ENCODE data around the gene TAF11L5. TPM values are rescaled to one million over a fixed set of nuclear protein-coding genes. Genes with fewer than 3 reads are reported as not detected.

The TAF11L5 gene
- total and polyA plus RNA-seq, 2 of the 4 experiments (the other 2 are of a cell fraction): not detected

DNA sequence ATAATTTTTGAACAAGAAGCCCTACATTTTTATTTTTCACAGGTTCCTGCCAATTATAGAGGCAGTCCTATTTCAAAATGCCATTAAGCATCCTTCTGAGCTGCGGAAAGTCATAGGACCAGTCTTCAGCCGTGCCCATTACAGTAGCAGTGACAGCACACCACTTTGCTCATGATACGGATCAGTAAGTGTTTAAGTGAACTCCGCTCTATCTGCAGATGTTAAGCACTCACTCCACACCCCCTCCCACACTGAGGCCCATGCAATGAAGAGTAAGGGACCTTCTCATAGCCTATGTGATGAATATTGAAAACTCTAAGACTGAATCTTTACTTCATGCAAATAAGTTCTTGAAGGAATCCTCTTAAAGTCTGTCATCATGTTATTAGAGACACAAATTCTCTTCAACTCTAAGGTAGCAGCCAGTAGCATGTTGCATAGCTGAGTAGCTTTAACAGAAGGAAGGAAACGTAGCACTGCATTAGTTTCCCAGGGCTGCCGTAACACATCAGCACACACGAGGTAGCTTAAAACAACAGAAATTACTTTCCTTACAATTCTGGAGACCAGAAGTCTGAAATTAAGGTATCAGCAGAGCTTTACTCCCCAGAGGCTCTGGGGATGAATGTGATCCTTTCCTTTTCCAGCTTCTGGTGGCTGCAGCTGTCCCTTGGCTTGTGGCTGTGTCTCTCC is 47.3 kb upstream of the TAF11L5 start:
- no peak overlapping the region for H4K8ac ChIP-seq (ENCODE audit: low read depth in 2 of 2, low read length in 2 of 2)
- no peak overlapping the region for H3K4me2 ChIP-seq (ENCODE audit: low read depth, low read length)
- H2BK5ac ChIP-seq (ENCODE audit: low read depth, low read length, poor library complexity, severe bottlenecking): no peak overlapping the region
- no peaks in the 10 kb centered on the region for H3K9me1 ChIP-seq (ENCODE audit: insufficient read depth, low read length)
- no peaks in the 10 kb centered on the region for H3K36me3 ChIP-seq (ENCODE audit: control insufficient read depth, insufficient read depth, low read length)
- H3K4me3 ChIP-seq (ENCODE audit: insufficient read depth, low read depth, low read length): no peak overlapping the region
- DNase-seq (no peak), ATAC-seq (ENCODE audit: low read depth) (no peak)
- H3K56ac ChIP-seq (ENCODE audit: extremely low read depth, insufficient read depth, low read length): no peak overlapping the region
- no peaks in the 10 kb centered on the region for H3K4me1 ChIP-seq (ENCODE audit: control insufficient read depth, insufficient read depth, low read length)
- peaks cover 6% of the 10 kb centered on the region for H3K27me3 ChIP-seq (ENCODE audit: control insufficient read depth, insufficient read depth, low read length)
- no peak overlapping the region for H3K9ac ChIP-seq (ENCODE audit: low read depth, low read length)
- no peaks in the 10 kb centered on the region for H3K79me1 ChIP-seq (ENCODE audit: low read depth in 1 of 2, low read length in 2 of 2)
- no peak for TF ChIP-seq CHD1 (IDR thresholded peaks at IDR 0.05; ENCODE audit: low read depth, low read length)
- TF ChIP-seq NFE2L2 (IDR thresholded peaks at IDR 0.05; ENCODE audit: low read depth, low read length): no peak
- TF ChIP-seq, protein P1, sequence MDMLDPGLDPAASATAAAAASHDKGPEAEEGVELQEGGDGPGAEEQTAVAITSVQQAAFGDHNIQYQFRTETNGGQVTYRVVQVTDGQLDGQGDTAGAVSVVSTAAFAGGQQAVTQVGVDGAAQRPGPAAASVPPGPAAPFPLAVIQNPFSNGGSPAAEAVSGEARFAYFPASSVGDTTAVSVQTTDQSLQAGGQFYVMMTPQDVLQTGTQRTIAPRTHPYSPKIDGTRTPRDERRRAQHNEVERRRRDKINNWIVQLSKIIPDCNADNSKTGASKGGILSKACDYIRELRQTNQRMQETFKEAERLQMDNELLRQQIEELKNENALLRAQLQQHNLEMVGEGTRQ (IDR thresholded peaks at IDR 0.05; ENCODE audit: low read depth, low read length): no peak
- TF ChIP-seq RCOR1 (IDR thresholded peaks at IDR 0.05; ENCODE audit: insufficient replicate concordance, low read length): no peak
- TF ChIP-seq MAFK (IDR thresholded peaks at IDR 0.05; ENCODE audit: low read depth, low read length): no peak
- no peak overlapping the region for H4K91ac ChIP-seq (ENCODE audit: insufficient read depth, low read depth, low read length)
- POLR2A ChIA-PET (ENCODE audit: unreplicated experiment): no interaction called here
- H2BK15ac ChIP-seq (ENCODE audit: low read depth, low read length): no peak overlapping the region
- no peak overlapping the region for H2BK120ac ChIP-seq (ENCODE audit: low read depth, low read length)
- no peak overlapping the region for H2BK20ac ChIP-seq (ENCODE audit: low read depth, low read length)
- no peak overlapping the region for H2AK9ac ChIP-seq (replicated peaks; ENCODE audit: low read depth, low read length, poor library complexity)
- BruUV-seq (replicated peaks): no TSS peak
- H3K9me3 ChIP-seq (ENCODE audit: control insufficient read depth, insufficient read depth, low read length): no peaks in the 10 kb centered on the region
- intact Hi-C loops (cut with micrococcal nuclease): no loop called here
- in situ Hi-C loops (cut with MboI; ENCODE audit: low sequenced_read_pairs): no loop called here
- no peak overlapping the region for H3K23ac ChIP-seq (ENCODE audit: low read depth, low read length)
- no peak overlapping the region for H3K4ac ChIP-seq (ENCODE audit: low read depth, low read length)
- no CpG with 5 or more reads among the region's 7 CpGs for WGBS, 2 experiments (ENCODE audit: extremely low coverage in 2 of 2, insufficient read length in 1 of 2)
- no peak overlapping the region for H2AK5ac ChIP-seq (ENCODE audit: low read depth, low read length)
- H4K5ac ChIP-seq (ENCODE audit: low read depth, low read length): no peak overlapping the region
- CTCF ChIA-PET: interaction anchor here (0.6 kb wide), 1 partner anchor 9 kb away, joined by 4 read pairs; no protein-coding TSS in a partner anchor
- H4K20me1 ChIP-seq (ENCODE audit: insufficient read depth, low read length): no peaks in the 10 kb centered on the region
- no peak overlapping the region for H3K18ac ChIP-seq (ENCODE audit: low read depth, low read length)
- H3K14ac ChIP-seq (replicated peaks; ENCODE audit: low read depth, low read length): no peak overlapping the region
- no peak overlapping the region for H3K27ac ChIP-seq (ENCODE audit: insufficient read depth, low read length)
- dilution Hi-C loops (cut with HindIII; ENCODE audit: low sequenced_read_pairs, unreplicated experiment): no loop called here
- no peak overlapping the region for H2AFZ ChIP-seq (replicated peaks; ENCODE audit: low read length, poor library complexity)

Data from IMR-90 (cell line).